K562 (cell line): ENCODE data around the gene CD52. TPM values are rescaled to one million over a fixed set of nuclear protein-coding genes. Genes with fewer than 3 reads are reported as not detected.
"Not testable (repeated sequence)": the region's sequence is repeated elsewhere in the genome, so short reads cannot be mapped to it uniquely, and the experiment has no call there.

Source experiments
- ATAC-seq: fragments of 200-7000 bp; cut with Tn5 transposase; 3 replicates; pipeline ENCODE4 v1.9.1; 2020; ENCODE audit warnings: moderate library complexity
- BruUV-seq: library from RNA; stranded (reverse); fragments of 400-500 nt; replicated peaks from 2 replicates; lab custom pipeline; 2021; lab: Mats Ljungman, UMichigan
- CTCF ChIA-PET: fragments of 300-600 bp; formaldehyde crosslinking; extraction: SDS; loops from one replicate; lab custom pipeline; 2021; ENCODE audit warnings: low intra/inter-chr PET ratio; lab: Yijun Ruan, JAX
- POLR2A ChIA-PET: fragments of 300-600, 350-650 bp; sonication (Branson Sonifier 250); formaldehyde crosslinking; extraction: SDS; loops from one replicate; lab custom pipeline; 2021; ENCODE audit warnings: antibody characterized with exemption, inconsistent platforms; lab: Yijun Ruan, JAX
- DNase-seq, 4 experiments: peaks; one replicate each; pipeline versions ENCODE4 v3.0.0 to v3.0.0-alpha.2; 2011 to 2018; ENCODE audit warnings: low spot score in 3 of 4, mixed read lengths in 3 of 4; ENCODE audit errors: extremely low read depth in 1 of 4
- FAIRE-seq: peaks from 2 replicates; lab custom pipeline; 2011; peaks lifted over from hg19 to GRCh38; lab: Jason Lieb, UNC
- H2AFZ ChIP-seq: 2 replicates; pipeline ENCODE4 v1.6.0; 2011; ENCODE audit warnings: low read depth, low read length, control low read depth, inconsistent platforms
- H3K27ac ChIP-seq: fragments of 200-600 bp; 3 replicates; pipeline ENCODE4 v1.8.0; 2011; ENCODE audit warnings: low read depth, mild to moderate bottlenecking, control low read depth, inconsistent platforms, low read length, moderate library complexity, mixed read lengths; ENCODE audit errors: extremely low read depth
- H3K27me3 ChIP-seq, 2 experiments: fragments of 300-600 bp in 1 of 2; 2 replicates in 1 of 2; 3 replicates in 1 of 2; pipeline versions ENCODE4 v1.6.0 to v1.8.0; 2011; ENCODE audit warnings: inconsistent platforms in 2 of 2, low read length in 2 of 2, mild to moderate bottlenecking in 1 of 2, mixed read lengths in 1 of 2, moderate library complexity in 1 of 2; ENCODE audit not compliant: control insufficient read depth in 2 of 2, insufficient read depth in 2 of 2
- H3K36me3 ChIP-seq: fragments of 300-600 bp; 3 replicates; pipeline ENCODE4 v1.8.0; 2011; ENCODE audit warnings: mild to moderate bottlenecking, low read length, inconsistent platforms; ENCODE audit not compliant: control insufficient read depth, insufficient read depth
- H3K4me1 ChIP-seq, 2 experiments: fragments of 200-600 bp in 1 of 2; replicated peaks in 1 of 2; 2 replicates in 1 of 2; 3 replicates in 1 of 2; pipeline versions ENCODE4 v1.5.1 to v1.8.0; 2011; ENCODE audit warnings: inconsistent platforms in 2 of 2, low read length in 2 of 2, mild to moderate bottlenecking in 1 of 2, mixed read lengths in 1 of 2, moderate library complexity in 1 of 2; ENCODE audit not compliant: control insufficient read depth in 2 of 2, insufficient read depth in 2 of 2
- H3K4me2 ChIP-seq: 2 replicates; pipeline ENCODE4 v1.6.1; 2011; ENCODE audit warnings: low read length, control low read depth, inconsistent platforms, mixed read lengths; ENCODE audit not compliant: insufficient read depth
- H3K4me3 ChIP-seq: fragments of 200-600 bp; sonication (generic), shearing (Covaris generic); 2 replicates; pipeline ENCODE4 v1.5.1; 2016; ENCODE audit warnings: control low read depth, inconsistent platforms
- H3K79me2 ChIP-seq: fragments of 200-600 bp; 3 replicates; pipeline ENCODE4 v1.8.0; 2011; ENCODE audit warnings: low read length, inconsistent platforms; ENCODE audit not compliant: control insufficient read depth, insufficient read depth
- H3K9ac ChIP-seq, 2 experiments: 2 replicates each; pipeline versions ENCODE4 v1.6.0 to v1.6.1; 2011; ENCODE audit warnings: low read depth in 2 of 2, low read length in 2 of 2, control low read depth in 1 of 2, inconsistent platforms in 1 of 2, mild to moderate bottlenecking in 1 of 2, mixed read lengths in 1 of 2; ENCODE audit not compliant: insufficient read depth in 1 of 2
- H3K9me1 ChIP-seq: one replicate; pipeline ENCODE4 v1.6.0; 2011; ENCODE audit warnings: inconsistent platforms, mild to moderate bottlenecking, low read length, moderate library complexity; ENCODE audit not compliant: control insufficient read depth, insufficient read depth
- H3K9me3 ChIP-seq: replicated peaks from 2 replicates; pipeline ENCODE4 v1.5.1; 2011; ENCODE audit warnings: low read depth, low read length, inconsistent platforms; ENCODE audit not compliant: control insufficient read depth, insufficient read depth
- H4K20me1 ChIP-seq: replicated peaks from 2 replicates; pipeline ENCODE4 v1.6.1; 2011; ENCODE audit warnings: low read length, inconsistent platforms, mixed read lengths; ENCODE audit not compliant: control insufficient read depth, insufficient read depth
- ARID1B ChIP-seq: fragments of 450-650 bp; IDR thresholded peaks from 2 replicates; pipeline ENCODE4 v1.6.1; 2016; ENCODE audit warnings: antibody characterized with exemption, mild to moderate bottlenecking, inconsistent platforms
- CBFA2T2 ChIP-seq: fragments of 450-650 bp; conservative IDR thresholded peaks from 2 replicates; pipeline ENCODE4 v1.6.1; 2017; ENCODE audit warnings: mild to moderate bottlenecking
- CBFA2T3 ChIP-seq: fragments of 450-650 bp; IDR thresholded peaks from 2 replicates; pipeline ENCODE4 v1.6.1; 2017
- CEBPB ChIP-seq: fragments of 450-650 bp; IDR thresholded peaks from 2 replicates; pipeline ENCODE4 v1.6.1; 2016; ENCODE audit warnings: missing genetic modification characterization, missing compliant biosample characterization
- EGR1 ChIP-seq: fragments of 450-650 bp; conservative IDR thresholded peaks from 2 replicates; pipeline ENCODE4 v1.6.1; 2017; ENCODE audit warnings: mild to moderate bottlenecking
- GATA2 ChIP-seq: sonication (generic); formaldehyde crosslinking; IDR thresholded peaks from 2 replicates; pipeline ENCODE4 v1.4.0; 2020; ENCODE audit warnings: mild to moderate bottlenecking, missing genetic modification reagents
- TCF3 ChIP-seq: sonication (generic); formaldehyde crosslinking; IDR thresholded peaks from 2 replicates; pipeline ENCODE4 v1.4.0; 2020; ENCODE audit warnings: mild to moderate bottlenecking, missing genetic modification reagents
- YBX1 ChIP-seq: fragments of 450-650 bp; IDR thresholded peaks from 2 replicates; pipeline ENCODE4 v1.7.1; 2016; ENCODE audit warnings: mild to moderate bottlenecking
- ZNF384 ChIP-seq: IDR thresholded peaks from 2 replicates; pipeline ENCODE4 v1.6.1; 2012; ENCODE audit warnings: low read depth, low read length, improper control_type of control experiment
- WGBS: fragments of 100-300 bp; shearing (Covaris generic); methylation state at CpG from one replicate; pipeline ENCODE4 v1.1.6; 2016; ENCODE audit warnings: low coverage, mixed read lengths; ENCODE audit not compliant: insufficient coverage; ENCODE audit errors: missing lambda C conversion rate; 5-methylcytosine and 5-hydroxymethylcytosine counted together
- in situ Hi-C: fragments of 300-500 bp; cut with MboI; formaldehyde crosslinking; loops from 4 replicates; pipeline ENCODE4 v1.15.0; 2018; ENCODE audit warnings: inconsistent platforms, mixed read lengths
- intact Hi-C: fragments of 100-400 bp; cut with micrococcal nuclease; formaldehyde crosslinking; loops from 2 replicates; pipeline ENCODE4 v1.14.2; 2022
- polyA plus RNA-seq, 8 experiments: library from polyadenylated mRNA; depleted of rRNA in 4 of 8; stranded (reverse) in 5 of 8; unstranded in 3 of 8; fragments of >200 nt; fragmentation: Nextera tagmentation in 2 of 8; fragmentation: Illumina TruSeq in 1 of 8; extraction: Ambion mirVana in 2 of 8; extraction: Trizol in 1 of 8; gene quantifications; 2 replicates each; pipeline versions ENCODE4 v1.2.1 to v1.2.3, GENCODE V29; 2011 to 2014; ENCODE audit warnings: inconsistent platforms in 1 of 8, missing spikeins in 1 of 8
- total RNA-seq, 7 experiments: library from RNA; depleted of rRNA in 6 of 7; stranded (reverse); fragments of >200 nt in 6 of 7; fragmentation: Illumina TruSeq in 2 of 7; extraction: Trizol in 2 of 7; gene quantifications; 2 replicates each; pipeline versions ENCODE4 v1.2.1 to v1.2.3, GENCODE V29; 2011 to 2021; ENCODE audit warnings: low replicate concordance in 1 of 7

CD52 gene
- total and polyA plus RNA-seq, 9 of the 15 experiments (the other 6 are each of a cell fraction or from before 2014, with no cell fraction given): 34.9 to 488 (median 173) TPM

DNA sequence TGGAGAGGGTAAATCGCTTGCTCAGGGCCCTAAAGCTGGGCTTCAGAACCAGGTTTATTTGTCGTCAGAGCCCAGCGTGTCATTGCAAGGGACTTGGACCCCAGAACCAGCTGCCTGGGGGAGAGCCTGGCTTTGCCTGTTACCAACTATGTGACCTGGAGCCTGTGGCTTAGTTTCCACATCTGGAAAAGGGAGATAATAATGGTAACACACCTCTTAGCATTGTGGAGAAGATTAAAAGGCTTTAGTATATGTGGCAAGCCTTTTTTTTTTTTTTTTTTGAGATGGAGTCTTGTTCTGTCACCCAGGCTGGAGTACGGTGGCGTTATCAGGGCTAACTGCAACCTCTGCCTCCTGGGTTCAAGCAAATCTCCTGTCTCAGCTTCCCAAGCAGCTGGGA lies 12.5 kb downstream of the CD52 start:
- in situ Hi-C loops (no loop called here), intact Hi-C loops (no loop called here)
- no peak overlapping the region for H2AFZ ChIP-seq
- POLR2A ChIA-PET: interaction anchor here (0.7 to 4.1 kb wide), 5 partner anchors 8 to 50 kb away, joined by 3 to 19 read pairs (median 7); partner anchors contain the start of gene CD52
- H3K4me2 ChIP-seq: no peak overlapping the region
- DNase-seq (no peak), FAIRE-seq (no peak), ATAC-seq (no peak)
- no peaks in the 10 kb centered on the region for H3K79me2 ChIP-seq
- H3K36me3 ChIP-seq: no peaks in the 10 kb centered on the region
- TF ChIP-seq ZNF384 (0 out of 2 replicates have a peak, but pooled peaks have one; percentile 31), CBFA2T2 (peak; percentile 33; the same call in 1 of the 2 replicates), ARID1B (0 out of 2 replicates have a peak, but pooled peaks have one; percentile 6), YBX1 (no peak), GATA2 (CRISPR knock-in tag) (no peak), TCF3 (CRISPR knock-in tag) (peak; percentile 56), CBFA2T3 (peak; percentile 53)
- no peaks in the 10 kb centered on the region for H3K9me3 ChIP-seq
- no TSS peak for BruUV-seq
- CTCF ChIA-PET: no interaction called here
- no peak overlapping the region for H3K4me3 ChIP-seq
- no peaks in the 10 kb centered on the region for H3K27me3 ChIP-seq
- H3K9me1 ChIP-seq: no peaks in the 10 kb centered on the region
- WGBS: 21% methylated on average over 5 of the region's 5 CpGs
- H3K27ac ChIP-seq: no peak overlapping the region
- H3K4me1 ChIP-seq: peaks cover 2 to 13% of the 10 kb centered on the region in 2 experiments; a peak in 3 of 5 replicates
- no peaks in the 10 kb centered on the region for H4K20me1 ChIP-seq
- H3K9ac ChIP-seq: peak overlapping the region in 1 of 2 experiments; percentile 62; a peak in 1 of 4 replicates

DNA sequence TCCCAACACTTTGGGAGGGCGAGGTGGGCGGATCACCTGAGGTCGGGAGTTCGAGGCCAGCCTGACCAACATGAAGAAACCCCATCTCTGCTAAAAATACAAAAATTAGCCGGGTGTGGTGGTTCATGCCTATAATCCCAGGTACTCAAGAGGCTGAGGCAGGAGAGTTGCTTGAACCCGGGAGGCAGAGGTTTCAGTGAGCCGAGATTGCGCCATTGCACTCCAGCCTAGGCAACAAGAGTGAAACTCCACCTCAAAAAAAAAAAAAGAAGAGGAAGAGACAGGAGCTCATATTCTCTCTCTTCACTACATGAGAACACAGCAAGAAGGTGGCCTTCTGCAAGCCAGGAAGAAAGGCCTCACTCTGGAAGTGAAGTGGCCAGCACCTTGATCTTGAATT lies 15.6 kb downstream of the CD52 start:
- intact Hi-C loops, in situ Hi-C loops, FAIRE-seq, H4K20me1 ChIP-seq, H3K27me3 ChIP-seq, ATAC-seq, H2AFZ ChIP-seq, H3K9ac ChIP-seq, H3K9me3 ChIP-seq, H3K79me2 ChIP-seq, DNase-seq, H3K9me1 ChIP-seq, H3K36me3 ChIP-seq, BruUV-seq, H3K4me2 ChIP-seq, H3K4me3 ChIP-seq, H3K27ac ChIP-seq: not testable (repeated sequence)
- TF ChIP-seq CEBPB (tag) (peak; percentile 78), EGR1 (peak; percentile 36; the same call in 1 of the 2 replicates)
- ChIA-PET CTCF (interaction anchor here (0.8 kb wide), 1 partner anchor 48 kb away, joined by 4 read pairs; no protein-coding TSS in a partner anchor), POLR2A (interaction anchor here (0.8 to 3.5 kb wide), 2 partner anchors 48 to 53 kb away, joined by 3 to 11 read pairs; no protein-coding TSS in a partner anchor)
- peaks cover 16 to 31% of the 10 kb centered on the region in 2 experiments for H3K4me1 ChIP-seq
- WGBS: 70% methylated on average over 6 of the region's 8 CpGs
